GM19467 (cell line): ENCODE results near the gene ELMOD3.
"Not testable (repeated sequence)": the region's sequence is repeated elsewhere in the genome, so short reads cannot be mapped to it uniquely, and the experiment has no call there.

Experiments used
- ATAC-seq: cut with Tn5 transposase; IDR thresholded peaks from one replicate; pipeline ENCODE4 v1.9.1; 2021; ENCODE audit warnings: mild to moderate bottlenecking, moderate library complexity; ENCODE audit not compliant: unreplicated experiment

ELMOD3 gene

DNA sequence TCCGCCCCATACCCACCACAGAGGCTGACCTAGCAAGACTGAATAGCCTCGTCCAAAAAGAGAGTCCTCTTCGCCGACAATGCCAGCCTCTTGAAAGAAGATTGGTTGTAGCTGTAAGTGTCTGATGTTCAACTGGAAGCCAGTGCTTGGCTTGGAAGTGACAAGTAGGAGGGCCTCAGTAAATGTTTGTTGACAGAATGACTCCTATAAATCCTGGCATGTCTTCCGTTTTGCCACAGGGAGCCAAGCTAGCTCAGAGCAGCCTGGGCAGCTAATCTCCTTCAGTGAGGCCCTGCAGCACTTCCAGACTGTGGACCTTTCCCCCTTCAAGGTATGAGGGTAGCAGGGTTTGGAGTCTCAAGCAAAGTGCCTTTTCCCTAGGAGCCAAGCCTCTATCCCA is 14.9 kb downstream of the ELMOD3 start:
- no peak for ATAC-seq

- ATAC-seq, result no peak
These were observed 16.5 kb downstream of the ELMOD3 start for GRCh38 chr2:85371045-85371444.

GRCh38 chr2:85376291-85377065 is 21.9 kb downstream of the ELMOD3 start:
- ATAC-seq, result no peak

GRCh38 chr2:85377083-85377482 is 22.5 kb downstream of the ELMOD3 start:
- ATAC-seq, result no peak

GRCh38 chr2:85378257-85378656 is 23.7 kb downstream of the ELMOD3 start:
- no peak for ATAC-seq

DNA sequence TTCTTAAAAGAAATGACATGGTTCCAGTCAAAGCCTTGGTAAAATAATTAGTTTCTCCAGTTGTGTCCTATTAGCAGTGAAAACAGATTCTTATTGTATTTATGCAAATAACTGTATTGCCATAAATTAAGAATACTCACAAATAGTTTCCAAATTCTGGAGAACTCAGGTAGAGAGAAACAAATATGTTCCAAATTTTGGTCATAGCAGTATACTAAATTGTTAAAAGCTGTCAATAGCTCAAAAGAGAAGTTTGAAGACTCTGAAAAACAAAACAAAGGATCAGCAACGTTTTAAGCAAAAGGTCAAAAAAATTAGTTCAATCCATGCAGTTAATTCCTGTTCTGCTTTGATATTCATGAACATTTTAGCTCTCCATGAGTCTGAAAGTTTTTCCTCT is 25.5 kb downstream of the ELMOD3 start:
- no peak for ATAC-seq

DNA sequence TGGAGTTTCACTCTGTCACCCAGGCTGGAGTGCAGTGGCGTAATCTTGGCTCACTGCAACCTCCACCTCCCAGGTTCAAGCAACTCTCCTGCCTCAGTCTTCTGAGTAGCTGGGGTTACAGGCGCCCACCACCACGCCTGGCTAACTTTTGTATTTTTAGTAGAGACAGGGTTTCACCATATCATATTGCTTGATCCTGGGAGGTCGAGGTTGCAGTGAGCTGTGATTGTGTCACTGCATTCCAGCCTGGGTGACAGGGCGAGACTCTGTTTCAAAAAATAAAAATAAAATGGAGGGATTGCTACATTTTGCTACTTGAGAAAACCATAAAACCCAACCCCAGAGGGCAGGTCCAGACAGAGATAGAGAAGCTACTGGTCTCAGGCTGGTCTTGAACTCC is 28.6 kb downstream of the ELMOD3 start:
- not testable (repeated sequence) for ATAC-seq

DNA sequence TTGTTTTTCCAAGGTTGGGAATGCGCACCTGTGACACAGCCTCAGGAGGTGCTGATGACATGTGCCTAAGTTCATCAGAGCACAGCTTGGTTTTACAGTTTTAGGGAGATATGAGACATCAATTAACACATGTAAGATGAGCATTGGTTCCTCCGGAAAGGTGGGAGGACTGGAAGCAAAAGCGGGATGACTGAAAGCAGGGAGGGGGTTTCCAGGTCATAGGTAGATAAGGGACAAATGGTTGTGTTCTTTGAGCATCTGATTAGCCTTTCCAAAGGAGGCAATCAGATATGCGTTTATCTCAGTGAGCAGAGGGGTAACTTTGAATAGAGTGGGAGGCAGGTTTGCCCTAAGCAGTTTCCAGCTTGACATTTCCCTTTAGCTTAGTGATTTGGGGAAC is 29.3 kb downstream of the ELMOD3 start:
- ATAC-seq, result no peak

GRCh38 chr2:85385746-85386145 is 31.2 kb downstream of the ELMOD3 start:
- ATAC-seq, result no peak

DNA sequence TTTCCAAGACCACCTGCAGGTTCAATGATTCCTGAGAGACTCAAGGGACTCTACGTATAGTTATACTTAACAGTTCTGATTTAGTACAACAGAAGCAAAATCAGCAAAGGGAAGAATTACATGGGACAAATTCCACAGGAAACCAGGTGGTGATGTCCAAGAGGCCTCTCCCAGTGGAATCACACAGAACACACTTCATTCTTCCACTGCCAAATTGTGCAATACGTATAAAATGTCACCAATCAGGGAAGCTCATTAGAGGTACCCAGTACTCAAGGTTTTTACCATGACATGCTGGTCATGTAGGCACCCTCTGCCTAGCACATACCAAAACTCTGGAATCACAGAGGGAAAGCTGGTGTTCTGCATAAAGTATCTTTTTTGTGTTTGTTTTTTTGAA is 33.2 kb downstream of the ELMOD3 start:
- ATAC-seq, result no peak

GRCh38 chr2:85388878-85389538 is 34.4 kb downstream of the ELMOD3 start:
- ATAC-seq, result no peak

GRCh38 chr2:85390941-85391669 is 36.5 kb downstream of the ELMOD3 start:
- ATAC-seq, result no peak

DNA sequence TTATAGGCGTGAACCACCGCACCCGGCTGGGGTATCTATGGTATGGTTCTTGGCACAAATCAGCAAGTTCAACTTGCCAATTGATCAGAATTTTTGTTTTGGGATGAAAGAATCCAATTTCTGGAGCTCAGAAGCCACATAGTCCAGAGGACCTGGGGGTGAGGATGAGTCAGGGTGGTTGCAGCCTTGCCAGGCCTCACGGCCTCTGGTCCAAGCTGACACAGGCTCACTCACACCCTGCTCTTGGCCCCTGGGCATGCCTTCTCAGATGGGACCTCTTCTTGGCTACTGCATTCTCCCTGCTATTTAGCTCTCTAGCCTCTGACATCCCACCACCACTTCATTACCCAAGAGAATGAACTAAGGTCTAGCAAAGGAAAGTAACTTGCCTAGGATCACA is 39.3 kb downstream of the ELMOD3 start:
- no peak for ATAC-seq

GRCh38 chr2:85394261-85394681 is 39.7 kb downstream of the ELMOD3 start:
- no peak for ATAC-seq

DNA sequence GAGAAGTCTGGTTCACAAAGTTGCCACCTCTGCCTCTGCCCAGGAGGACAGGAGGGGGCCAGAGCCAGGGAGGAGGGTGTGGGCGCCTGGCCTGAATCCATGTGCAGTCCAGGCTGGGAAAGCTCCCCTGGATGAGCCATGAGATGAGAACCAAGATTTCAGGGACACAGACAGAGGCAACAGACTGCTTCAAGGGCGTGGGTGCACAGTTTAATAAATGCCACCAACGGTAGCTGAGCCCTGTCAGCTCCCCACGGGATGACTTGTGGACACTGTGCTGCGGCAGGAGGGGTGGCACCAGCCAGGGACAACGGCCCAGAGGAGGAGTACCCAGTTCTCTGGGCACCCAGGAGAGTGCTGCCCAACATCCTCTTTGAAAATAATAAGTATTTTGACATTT is 40.4 kb downstream of the ELMOD3 start:
- no peak for ATAC-seq

GRCh38 chr2:85395912-85396475 is 41.4 kb downstream of the ELMOD3 start:
- no peak for ATAC-seq

- ATAC-seq, result no peak
These were observed 42.2 kb downstream of the ELMOD3 start for GRCh38 chr2:85396531-85397470.

GRCh38 chr2:85397925-85398331 is 43.4 kb downstream of the ELMOD3 start:
- ATAC-seq, result no peak

GRCh38 chr2:85398426-85399182 is 44.0 kb downstream of the ELMOD3 start:
- ATAC-seq, result no peak

- ATAC-seq, result no peak
These were observed 44.5 kb downstream of the ELMOD3 start for GRCh38 chr2:85399183-85399455.
